GM21528 (cell line): ENCODE results near the gene CRYZL1.
A peak's percentile ranks its signal among the peaks of the same experiment; 100 is the strongest.

ENCODE experiments used
- ATAC-seq: cut with Tn5 transposase; IDR thresholded peaks from one replicate; pipeline ENCODE4 v1.9.1; 2021; ENCODE audit warnings: mild to moderate bottlenecking, moderate library complexity; ENCODE audit not compliant: unreplicated experiment, low FRiP score

Gene CRYZL1

DNA sequence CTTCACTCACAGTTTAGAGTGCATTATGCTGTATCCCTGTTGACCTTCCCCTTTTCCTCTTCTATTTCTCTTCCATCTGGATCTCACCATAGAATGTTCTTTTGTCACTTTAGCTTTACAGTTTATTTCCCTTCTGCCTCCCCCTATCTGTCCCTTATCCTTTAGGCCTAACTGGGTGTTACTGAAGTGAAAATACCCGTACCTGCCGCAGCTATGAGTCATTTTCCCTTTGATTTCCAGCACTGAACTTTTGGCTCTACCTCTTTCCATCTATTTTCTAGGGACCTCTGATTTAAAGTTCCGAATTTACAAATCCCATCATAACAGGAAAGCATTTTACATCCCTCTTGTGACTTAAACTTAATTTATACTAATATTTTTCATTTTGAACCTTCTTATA is 20.5 kb upstream of the CRYZL1 start:
- no peak for ATAC-seq

DNA sequence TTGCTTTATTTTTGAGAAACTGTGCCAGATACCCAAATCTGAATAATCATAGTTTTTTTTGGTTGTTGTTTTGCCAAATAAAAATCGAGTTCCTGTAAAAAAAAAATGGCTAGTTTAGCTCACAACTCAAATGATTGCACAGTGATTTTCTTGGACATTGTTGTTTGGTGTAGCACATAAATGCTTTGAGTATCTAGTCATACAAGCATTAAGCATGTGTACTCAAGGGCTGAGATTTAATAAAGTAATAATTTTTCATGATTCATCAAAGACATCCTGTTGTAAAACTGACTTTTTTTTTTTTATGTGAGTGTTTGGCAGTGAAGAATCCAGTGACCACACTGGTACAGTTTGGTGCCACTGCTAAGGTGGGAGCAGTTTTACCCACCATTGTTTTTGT is 19.6 kb upstream of the CRYZL1 start:
- no peak for ATAC-seq

DNA sequence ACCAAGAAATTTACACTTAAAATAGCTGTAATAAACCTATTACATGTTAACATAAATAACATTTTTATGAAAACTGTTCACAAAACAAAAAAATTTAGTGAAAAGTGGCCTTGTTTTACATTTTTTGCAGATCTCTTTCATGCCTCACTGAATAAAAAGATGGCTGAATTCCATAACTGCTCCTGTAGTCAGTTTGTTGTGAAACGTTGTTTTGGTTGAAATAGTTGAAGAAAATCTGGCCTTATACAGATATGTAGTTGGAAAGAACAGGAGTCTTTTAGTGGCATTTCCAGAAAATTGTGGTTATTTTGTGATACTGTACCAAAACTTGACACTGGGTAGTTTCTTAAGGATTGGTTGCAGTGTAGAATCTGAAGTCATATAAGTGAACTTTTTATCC is 18.9 kb upstream of the CRYZL1 start:
- no peak for ATAC-seq

DNA sequence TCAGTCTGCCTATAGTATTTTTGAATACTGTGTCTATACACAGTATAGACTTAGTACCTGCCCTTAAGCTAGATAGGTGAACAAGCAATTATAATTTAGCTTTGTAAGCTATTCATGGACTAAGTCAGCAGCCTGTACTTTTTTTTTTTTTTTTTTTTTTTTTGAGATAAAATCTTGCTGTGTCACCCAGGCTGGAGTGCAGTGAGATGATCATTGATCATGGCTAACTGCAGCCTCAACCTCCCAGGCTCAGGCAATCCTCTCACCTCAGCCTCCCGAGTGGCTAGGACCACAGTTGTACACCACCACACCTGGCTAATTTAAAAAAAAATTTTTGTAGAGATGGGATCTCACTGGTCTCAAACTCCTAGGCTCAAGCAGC is 18.0 kb upstream of the CRYZL1 start:
- no peak for ATAC-seq

DNA sequence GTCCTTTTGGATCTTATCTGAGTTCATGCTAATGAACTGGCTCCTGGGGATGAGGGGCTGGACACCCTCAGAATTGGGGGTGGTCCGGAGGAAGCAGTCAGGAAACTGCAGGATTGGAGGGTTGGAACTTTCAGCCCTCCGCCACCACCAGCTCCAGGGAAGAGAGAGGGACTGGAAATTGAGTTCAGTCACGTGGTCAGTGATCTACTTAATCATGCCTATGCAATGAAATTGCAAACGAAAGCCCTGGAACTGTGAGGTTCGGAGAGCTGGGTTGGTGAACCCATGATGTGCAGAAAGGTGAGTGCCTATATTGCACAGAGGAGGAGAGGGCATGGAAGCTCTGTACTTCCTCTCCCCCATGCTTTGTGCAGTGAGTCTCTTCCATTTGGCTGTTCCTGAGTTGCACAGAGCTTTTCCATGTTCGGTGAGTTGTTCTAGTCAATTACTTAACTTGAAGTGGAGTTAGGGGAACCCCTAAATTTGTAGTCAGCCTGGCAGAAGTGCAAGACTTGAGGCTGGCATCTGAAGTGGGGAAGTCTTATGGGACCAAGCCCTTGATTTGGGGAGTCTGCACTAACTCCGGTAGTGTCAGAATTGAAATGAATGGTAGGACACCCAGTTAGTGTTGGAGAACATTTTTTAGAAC is 17.5 kb upstream of the CRYZL1 start:
- ATAC-seq: no peak

DNA sequence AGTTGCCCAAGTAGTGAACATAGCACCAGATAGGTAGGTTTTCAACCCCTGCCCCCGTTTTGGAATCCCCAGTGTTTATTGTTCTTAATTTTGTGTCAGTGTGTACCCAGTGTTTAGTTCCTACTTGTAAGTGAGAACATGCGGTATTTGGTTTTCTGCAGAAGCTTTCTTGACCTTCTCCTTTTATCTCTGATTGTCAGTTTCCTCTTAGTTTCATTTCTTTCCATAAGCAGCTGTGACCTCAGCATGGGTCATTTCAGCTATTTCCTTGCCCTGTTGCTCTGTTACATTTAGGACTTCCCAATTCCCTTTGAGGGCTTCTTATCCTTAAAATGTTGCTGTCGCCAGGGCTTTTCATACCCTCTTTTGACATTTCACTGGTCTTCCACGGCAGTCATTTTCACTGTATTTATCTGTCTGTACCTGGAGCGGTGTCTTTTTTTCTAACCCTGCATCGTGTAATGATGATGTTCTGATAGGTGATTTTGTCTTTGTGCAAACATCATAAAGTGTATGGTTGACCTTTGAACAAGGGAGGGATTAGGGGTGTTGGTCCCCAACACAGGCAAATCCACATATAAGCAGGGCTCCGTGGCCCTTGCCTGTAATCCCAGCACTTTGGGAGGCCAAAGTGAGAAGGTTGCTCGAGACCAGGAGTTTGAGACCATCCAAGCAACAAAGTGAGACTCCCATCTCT is 15.7 kb upstream of the CRYZL1 start:
- no peak for ATAC-seq

DNA sequence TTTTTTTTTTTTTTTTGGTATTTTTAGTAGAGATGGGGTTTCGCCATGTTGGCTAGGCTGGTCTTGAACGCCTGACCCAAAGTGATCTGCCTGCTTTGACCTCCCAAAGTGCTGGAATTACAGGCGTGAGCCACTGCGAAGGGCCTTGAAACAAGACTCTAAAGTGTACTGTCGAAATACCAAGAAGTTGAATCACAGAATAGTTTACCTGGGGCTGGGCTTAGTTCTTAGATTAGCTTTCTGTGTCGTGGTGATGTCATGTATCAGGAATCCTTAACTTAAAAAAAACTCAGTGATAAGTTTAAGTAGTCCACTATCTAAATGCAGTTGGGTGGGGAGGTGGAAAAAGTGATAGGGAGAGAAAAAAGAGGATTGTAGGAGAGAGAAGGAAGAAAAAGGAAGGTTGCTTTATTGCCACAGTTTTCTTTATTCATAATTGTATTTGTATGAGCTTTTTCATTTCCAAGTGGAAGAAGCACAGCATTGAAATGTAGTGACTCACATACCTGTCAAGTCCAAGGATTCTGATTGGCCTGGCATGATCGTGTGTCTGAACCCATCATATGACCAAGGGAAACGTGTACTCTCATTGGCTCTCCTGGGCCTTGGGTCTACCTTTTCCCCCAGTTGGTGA is 14.2 kb upstream of the CRYZL1 start:
- ATAC-seq: no peak

DNA sequence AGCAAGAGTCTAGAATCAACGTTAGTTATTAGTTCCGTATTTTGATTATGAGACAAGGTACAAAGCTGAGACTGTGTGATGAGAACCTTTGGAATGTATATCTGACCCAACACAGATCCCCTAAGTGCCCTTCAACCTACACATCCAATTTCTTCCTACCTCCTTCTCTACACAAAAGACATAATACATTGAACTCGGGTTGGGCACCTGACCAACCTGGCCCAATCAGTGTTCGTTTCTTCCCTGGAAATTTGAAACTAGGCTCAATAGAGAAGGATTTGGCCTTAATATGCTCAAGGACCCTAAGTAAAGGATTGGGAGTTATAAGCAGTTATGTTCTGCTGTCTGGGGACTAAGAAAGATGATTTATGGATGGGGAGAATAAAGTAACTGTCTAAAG is 12.9 kb upstream of the CRYZL1 start:
- no peak for ATAC-seq

DNA sequence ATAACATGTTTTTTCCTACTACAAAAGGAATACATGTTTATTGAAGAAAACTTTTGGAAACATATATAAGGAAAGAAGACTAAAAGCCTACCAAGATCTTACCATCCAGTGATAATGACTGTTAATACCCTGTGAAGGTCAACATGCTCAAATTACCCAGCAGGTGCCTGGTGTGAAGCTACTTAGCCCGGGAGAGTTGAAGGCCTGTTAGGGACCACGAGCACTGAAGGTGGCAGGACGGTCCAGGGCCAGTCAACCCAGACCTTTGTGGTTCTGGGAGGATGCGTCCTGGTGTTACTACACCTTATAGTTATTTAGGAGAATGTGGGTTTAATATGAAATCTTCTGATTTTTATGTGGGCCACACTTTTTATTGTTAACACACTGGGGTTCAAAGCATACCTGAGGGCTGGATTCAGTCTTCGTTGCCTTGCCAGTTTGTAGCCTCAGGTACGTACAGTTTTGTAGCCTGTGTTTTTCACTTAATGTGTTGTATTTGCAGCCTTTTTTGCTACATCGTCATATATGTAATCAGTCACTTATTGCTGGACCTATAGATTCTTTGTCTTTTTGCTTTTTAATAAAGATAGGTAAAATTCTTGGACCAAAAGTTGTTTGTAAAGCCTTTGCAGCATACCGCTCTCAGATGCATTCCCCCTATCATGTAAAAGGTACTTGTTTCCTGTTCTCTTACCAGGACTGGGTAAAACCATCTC is 10.6 kb upstream of the CRYZL1 start:
- no peak for ATAC-seq

DNA sequence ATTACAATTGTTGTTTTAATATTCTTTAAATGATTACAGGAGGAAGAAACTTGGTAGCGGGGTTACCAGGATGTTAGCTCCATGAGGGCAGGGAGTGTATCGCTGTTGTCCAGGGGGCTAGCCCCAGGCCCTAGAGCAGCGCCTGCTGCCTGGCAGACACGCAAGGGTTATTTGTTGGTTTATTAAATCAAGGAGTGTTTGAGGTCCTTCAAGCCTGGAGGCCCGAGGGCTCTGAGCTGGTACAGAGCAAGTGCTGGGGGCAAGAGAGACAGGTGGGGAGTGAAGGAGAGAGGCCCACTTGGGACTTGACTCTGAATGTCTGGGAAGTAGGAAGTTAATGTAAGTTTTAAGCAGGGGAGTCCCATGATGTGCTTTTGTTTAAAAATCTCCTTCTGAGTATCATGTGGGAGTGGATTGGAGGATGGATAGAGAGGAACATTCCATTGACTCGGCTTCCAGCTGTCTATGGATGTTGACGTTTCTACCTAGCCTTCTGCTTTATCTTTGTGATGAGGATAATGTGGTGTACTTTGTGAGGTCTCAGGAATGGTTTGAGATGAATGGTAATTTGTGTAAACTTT is 9.5 kb upstream of the CRYZL1 start:
- no peak for ATAC-seq

DNA sequence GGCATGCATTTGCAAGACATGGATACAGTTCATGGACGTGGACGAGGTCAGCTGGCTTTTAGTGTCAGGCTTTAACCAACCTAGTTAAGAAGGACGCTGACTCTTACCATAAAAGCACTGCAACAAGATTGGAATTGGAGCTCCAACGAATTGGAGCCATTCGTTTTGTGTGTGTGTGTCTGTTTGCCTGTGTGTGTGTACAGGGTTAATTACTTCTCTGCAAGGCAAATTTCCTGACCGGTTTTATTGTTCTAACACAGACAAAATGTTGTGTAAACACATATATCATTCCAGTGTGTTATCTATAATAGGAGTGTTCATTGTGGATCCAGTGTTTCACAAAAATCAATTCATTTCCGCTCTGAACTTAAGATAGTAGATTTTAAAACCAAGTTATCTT is 8.7 kb upstream of the CRYZL1 start:
- ATAC-seq: no peak

DNA sequence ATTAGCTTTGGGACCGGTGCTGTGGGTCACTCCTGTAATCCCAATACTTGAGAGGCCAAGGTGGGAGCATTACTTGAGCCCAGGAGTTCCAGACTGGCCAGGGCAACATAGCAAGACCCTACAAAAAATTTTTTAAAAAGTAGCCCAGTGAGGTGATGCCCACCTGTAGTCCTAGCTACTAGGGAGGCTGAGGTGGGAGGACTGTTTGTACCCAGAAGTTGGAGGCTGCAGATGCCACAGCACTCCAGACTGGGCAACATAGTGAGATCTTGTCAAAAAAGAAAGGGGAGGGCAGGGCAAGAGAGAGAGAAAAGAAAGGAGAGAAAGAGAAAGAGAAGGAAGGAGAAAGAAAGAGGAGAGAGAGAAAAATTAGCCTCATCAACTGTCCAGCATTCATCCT is 7.0 kb upstream of the CRYZL1 start:
- no peak for ATAC-seq

DNA sequence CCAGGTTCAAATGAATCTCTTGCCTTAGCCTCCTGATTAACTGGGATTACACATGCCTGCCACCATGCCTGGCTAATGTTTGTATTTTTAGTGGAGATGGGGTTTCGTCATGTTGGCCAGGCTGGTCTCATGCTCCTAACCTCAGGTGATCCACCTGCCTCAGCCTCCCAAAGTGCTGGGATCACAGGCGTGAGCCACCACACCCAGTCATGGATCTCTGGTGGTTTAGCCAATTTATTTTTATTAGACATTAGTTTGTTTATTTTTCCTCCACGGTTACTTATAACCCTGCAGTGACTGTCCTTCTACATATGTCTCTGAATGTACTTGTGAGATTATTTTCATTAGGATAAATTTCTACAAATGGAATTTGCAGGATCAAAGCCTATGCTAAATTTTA is 6.0 kb upstream of the CRYZL1 start:
- no peak for ATAC-seq

DNA sequence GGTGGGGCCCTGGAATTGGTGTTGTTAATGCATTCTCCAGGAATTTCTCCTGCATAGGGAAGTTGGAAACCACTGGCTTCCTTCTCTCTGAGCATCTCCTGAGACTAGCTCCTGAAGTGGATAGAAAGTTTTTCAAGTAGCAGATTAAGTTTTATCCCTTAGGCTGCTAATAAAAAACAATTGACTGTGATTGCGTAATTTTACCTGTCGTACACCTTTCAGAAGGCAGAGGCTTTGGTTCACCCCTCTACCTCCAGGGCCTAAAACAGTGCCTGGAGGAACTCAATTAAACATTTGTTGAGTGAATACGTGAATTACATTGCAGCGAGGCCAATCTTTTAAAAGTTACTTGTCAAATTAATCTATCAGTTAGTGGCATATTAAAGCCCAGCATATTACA is 4.2 kb upstream of the CRYZL1 start:
- no peak for ATAC-seq

DNA sequence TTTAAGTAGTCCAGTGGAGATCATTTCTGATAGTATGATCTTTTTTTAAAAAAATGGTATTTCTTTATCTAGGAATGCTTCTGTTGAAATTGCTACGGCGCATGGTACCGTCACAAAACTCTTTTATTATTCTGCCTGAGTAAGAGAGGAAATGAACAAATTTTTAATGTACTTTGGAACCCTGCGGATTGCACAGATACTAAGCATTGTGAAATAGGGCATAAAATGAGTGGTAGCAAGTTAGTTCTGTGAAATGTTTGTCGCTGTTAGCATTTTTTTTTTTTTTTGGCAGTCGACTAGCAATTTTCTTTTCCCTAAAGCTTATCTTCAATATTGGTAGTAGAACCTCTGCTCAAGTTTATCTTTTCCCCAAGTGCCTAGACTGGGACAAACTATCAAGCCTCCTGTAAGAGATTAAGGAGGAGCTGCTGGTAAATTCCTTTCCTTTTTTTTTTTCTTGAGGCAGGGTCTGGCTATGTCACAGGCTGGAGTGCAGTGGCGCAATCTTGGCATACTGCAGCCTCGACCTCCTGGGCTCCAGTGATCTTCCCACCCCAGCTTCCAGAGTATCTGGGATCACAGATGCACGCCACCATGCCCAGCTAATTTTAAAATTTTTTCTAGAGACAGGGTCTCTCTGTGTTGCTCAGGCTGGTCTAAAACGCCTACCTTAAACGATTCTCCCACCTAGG is 3.0 kb upstream of the CRYZL1 start:
- ATAC-seq: no peak

DNA sequence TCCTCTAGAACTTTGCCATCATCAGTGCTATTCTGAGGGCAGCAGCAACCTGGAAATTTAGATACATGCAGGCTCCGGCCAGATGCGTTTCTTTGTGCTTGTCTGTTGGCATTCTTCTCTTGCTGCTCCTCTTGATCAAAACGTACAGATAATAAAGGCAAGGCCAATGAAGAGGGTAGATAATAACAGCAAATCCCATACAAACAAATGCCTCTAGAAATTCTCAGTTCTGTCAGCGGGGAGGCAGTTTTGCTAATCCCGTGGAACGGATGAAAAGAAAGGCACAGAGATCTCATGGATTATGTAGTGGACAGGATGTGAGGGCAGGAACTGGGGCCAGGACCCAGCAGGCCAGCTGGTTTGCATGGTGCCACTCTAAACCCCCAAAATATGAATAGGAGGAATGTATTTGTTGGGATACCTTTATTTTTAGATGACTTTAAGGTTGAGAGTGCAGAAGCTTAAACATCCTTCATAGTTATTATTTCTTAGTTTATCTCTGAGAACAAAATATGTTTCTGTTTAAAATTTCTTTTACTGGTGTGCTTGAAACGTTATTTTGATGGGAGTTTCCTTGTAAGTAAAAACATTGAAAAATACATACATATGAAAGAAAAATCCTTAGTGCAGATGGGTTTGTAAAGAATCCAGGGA is 2.2 kb upstream of the CRYZL1 start:
- ATAC-seq: no peak

DNA sequence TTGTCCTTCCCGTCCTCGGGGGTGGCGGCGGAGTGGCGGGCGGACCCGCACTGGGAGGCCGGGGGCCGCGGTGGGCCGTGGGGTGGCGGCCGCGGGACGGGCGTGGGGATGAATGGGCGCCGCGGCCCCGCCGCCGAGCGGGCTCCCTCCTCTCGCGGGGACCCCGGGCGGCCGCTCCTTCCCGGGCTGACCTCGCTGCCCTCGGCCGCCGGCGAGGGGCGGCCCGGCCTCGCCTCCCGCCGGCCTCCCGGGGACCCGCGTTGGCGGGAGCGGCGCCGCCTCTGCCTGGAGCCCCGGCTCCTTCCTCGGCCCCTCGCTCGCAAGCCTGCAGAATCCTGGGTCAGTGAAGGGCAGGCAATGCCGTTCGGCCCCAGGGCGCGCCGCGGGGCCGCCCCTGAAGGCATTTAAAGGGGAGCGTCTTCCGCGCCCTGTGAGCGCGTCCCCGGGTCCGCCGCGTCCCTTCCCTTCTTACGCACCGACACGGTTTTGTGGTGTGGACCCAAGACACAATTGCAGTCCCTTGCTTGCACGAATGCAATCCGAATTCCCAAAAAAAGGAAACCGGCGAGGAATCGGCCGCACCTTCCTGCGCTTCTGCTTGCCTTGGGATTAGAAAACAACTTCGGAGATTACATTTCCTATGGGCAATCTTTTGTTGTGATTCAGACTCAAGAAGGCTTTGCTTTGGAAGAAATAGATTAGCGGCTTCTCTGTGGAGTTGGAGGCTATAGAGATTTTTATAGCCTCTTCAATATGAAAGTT is 1.5 kb upstream of the CRYZL1 start:
- peak; percentile 5 for ATAC-seq

DNA sequence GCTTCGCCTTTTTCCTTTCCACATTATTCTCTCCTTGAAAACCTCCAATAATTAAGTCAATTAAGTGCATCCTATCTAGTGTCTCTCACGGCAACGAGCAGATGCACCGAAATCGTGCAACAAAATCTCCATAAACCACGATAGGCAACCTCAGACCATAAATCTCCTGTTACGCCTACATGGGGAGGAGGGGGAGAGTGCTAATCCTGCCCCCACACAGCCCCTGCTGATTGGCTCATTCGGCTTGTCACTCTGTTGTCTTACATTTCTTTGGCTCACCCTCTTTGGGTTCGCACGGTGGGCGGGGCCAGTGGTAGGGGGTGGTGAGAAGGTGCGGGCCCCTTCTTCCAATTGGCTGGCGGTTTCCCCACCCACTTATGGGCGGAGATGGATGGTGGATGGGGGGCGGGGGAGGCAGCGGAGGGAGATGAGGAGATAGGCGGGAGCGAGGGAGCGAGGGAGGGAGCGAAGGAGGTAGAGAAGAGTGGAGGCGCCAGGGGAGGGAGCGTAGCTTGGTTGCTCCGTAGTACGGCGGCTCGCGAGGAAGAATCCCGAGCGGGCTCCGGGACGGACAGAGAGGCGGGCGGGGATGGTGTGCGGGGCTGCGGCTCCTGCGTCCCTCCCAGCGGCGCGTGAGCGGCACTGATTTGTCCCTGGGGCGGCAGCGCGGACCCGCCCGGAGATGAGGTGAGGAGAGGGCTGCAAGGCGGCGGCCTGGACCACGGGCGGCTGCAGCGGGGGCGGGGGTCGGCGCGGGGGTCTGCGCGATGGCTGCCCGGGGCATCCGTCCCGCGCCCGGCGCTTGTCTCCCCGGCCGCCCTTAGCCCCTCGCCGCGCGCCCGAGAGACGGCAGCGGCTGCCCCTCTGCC is 720 bp upstream of the CRYZL1 start, which contains the start of gene ITSN1:
ITSN1 (plus strand) TSS at position 475 of the 869 bp plus-strand sequence. CDS start 76,328 bp downstream, outside the sequence.
- ATAC-seq: peak; percentile 85
